Vagina (tissue), 2 donors: Measurements from ENCODE around the gene XAB2. TPM values are rescaled to one million over a fixed set of nuclear protein-coding genes. Genes with fewer than 3 reads are reported as not detected.

Experiments
- DNase-seq, 2 donors: peaks; one replicate each; pipeline ENCODE4 v3.0.0-alpha.2; 2017; ENCODE audit errors: extremely low spot score in 2 of 2
- H3K27ac ChIP-seq: fragments of 200-600 bp; sonication (generic); one replicate; pipeline ENCODE4 v1.5.1; 2019
- H3K27me3 ChIP-seq: fragments of 200-600 bp; sonication (generic); one replicate; pipeline ENCODE4 v1.5.1; 2019
- H3K36me3 ChIP-seq, 2 donors: fragments of 200-600 bp; sonication (generic); one replicate each; pipeline ENCODE4 v1.5.1; 2017 to 2019
- H3K4me1 ChIP-seq: fragments of 200-600 bp; sonication (generic); one replicate; pipeline ENCODE4 v1.5.1; 2019
- H3K4me3 ChIP-seq, 2 donors: fragments of 200-600 bp; sonication (generic); 1 replicate in 1 of 2; 2 replicates in 1 of 2; pipeline ENCODE4 v1.5.1; 2016 to 2019
- H3K9me3 ChIP-seq: fragments of 200-600 bp; sonication (generic); one replicate; pipeline ENCODE4 v1.5.1; 2019
- POLR2A ChIP-seq, 2 donors: fragments of 450-650 bp; IDR thresholded peaks; one replicate each; pipeline ENCODE4 v1.6.1; 2017; ENCODE audit warnings: antibody characterized with exemption in 2 of 2, mild to moderate bottlenecking in 2 of 2, moderate library complexity in 2 of 2
- POLR2AphosphoS5 ChIP-seq, 2 donors: sonication (generic); formaldehyde crosslinking; IDR thresholded peaks; one replicate each; pipeline ENCODE4 v1.9.0; 2017; ENCODE audit warnings: antibody characterized with exemption in 2 of 2, mild to moderate bottlenecking in 2 of 2, low read depth in 1 of 2; ENCODE audit not compliant: insufficient read depth in 1 of 2
- intact Hi-C: fragments of 100-400 bp; cut with DNase I; formaldehyde crosslinking; loops from one replicate; pipeline ENCODE4 v1.15.1; 2023
- total RNA-seq: library from RNA; depleted of rRNA; stranded (reverse); fragments of >200 nt; gene quantifications from one replicate; pipeline ENCODE4 v1.2.3, GENCODE V29; 2016
- TF ChIP-seq, protein P1 (sequence below), 3 experiments: fragments of 450-650 bp in 2 of 3; fragments of 200-600 bp in 1 of 3; sonication (generic) in 1 of 3; IDR thresholded peaks; one replicate each; pipeline ENCODE4 v1.5.1; 2017 to 2019; ENCODE audit warnings: antibody characterized with exemption in 3 of 3, mild to moderate bottlenecking in 2 of 3, moderate library complexity in 2 of 3

Gene XAB2
- total RNA-seq, 1 donor from 2014 or later = 44.0 TPM

DNA sequence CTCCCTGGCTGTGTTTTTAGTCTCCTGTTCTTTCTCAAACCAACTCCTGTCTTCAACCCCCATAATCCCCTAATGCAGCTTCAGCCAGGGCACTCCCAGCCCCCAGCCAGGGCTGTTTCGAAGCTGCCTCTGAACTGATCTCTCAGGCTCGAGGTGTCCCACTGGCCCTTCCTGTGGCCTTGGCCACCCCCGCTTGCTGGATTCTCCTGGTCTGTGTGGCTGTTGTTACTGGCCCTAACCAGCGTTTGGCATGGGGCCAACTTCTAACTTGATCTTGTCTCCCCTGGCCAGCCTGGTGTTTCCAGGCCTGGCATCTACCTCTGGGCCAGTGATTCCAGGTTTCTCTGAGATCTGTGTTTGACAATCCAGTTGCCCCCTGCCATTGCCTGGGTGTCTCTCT is 11.0 kb downstream of the XAB2 start:
- no peak for TF ChIP-seq POLR2A (IDR thresholded peaks at IDR 0.05)
- TF ChIP-seq, protein P1, sequence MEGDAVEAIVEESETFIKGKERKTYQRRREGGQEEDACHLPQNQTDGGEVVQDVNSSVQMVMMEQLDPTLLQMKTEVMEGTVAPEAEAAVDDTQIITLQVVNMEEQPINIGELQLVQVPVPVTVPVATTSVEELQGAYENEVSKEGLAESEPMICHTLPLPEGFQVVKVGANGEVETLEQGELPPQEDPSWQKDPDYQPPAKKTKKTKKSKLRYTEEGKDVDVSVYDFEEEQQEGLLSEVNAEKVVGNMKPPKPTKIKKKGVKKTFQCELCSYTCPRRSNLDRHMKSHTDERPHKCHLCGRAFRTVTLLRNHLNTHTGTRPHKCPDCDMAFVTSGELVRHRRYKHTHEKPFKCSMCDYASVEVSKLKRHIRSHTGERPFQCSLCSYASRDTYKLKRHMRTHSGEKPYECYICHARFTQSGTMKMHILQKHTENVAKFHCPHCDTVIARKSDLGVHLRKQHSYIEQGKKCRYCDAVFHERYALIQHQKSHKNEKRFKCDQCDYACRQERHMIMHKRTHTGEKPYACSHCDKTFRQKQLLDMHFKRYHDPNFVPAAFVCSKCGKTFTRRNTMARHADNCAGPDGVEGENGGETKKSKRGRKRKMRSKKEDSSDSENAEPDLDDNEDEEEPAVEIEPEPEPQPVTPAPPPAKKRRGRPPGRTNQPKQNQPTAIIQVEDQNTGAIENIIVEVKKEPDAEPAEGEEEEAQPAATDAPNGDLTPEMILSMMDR (IDR thresholded peaks at IDR 0.05) = no peak
- no peak for TF ChIP-seq POLR2AphosphoS5 (IDR thresholded peaks at IDR 0.05; ENCODE audit: insufficient read depth in 1 of 2, low read depth in 1 of 2)
- H3K4me3 ChIP-seq = no peak overlapping the region
- no peaks in the 10 kb centered on the region for H3K4me1 ChIP-seq
- H3K9me3 ChIP-seq = no peaks in the 10 kb centered on the region
- no peak for DNase-seq
- no peaks in the 10 kb centered on the region for H3K27me3 ChIP-seq
- H3K36me3 ChIP-seq = peaks cover 0 to 50% of the 10 kb centered on the region in 2 donors
- H3K27ac ChIP-seq = peak overlapping the region; percentile 39
- intact Hi-C loops = no loop called here

DNA sequence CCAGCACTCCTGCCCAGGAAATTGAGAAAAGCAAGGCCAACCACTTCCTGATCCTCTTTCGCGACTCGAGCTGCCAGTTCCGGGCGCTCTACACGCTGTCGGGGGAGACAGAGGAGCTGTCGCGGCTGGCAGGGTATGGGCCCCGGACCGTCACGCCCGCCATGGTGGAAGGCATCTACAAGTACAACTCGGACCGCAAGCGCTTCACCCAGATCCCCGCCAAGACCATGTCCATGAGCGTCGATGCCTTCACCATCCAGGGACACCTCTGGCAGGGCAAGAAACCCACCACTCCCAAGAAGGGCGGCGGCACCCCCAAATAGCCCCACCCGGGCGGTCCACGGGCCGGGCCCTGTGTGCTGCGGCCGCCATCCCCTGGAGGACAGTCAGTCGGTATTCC is 11.6 kb downstream of the XAB2 start:
- Histone ChIP-seq H3K27ac (no peak overlapping the region), H3K9me3 (no peaks in the 10 kb centered on the region), H3K27me3 (no peaks in the 10 kb centered on the region), H3K36me3 (peaks cover 0 to 44% of the 10 kb centered on the region in 2 donors), H3K4me1 (no peaks in the 10 kb centered on the region), H3K4me3 (no peak overlapping the region)
- no peak for TF ChIP-seq POLR2AphosphoS5 (IDR thresholded peaks at IDR 0.05; ENCODE audit: insufficient read depth in 1 of 2, low read depth in 1 of 2)
- TF ChIP-seq, protein P1 (IDR thresholded peaks at IDR 0.05) = no peak
- TF ChIP-seq POLR2A (IDR thresholded peaks at IDR 0.05) = no peak
- intact Hi-C loops = no loop called here
- no peak for DNase-seq

DNA sequence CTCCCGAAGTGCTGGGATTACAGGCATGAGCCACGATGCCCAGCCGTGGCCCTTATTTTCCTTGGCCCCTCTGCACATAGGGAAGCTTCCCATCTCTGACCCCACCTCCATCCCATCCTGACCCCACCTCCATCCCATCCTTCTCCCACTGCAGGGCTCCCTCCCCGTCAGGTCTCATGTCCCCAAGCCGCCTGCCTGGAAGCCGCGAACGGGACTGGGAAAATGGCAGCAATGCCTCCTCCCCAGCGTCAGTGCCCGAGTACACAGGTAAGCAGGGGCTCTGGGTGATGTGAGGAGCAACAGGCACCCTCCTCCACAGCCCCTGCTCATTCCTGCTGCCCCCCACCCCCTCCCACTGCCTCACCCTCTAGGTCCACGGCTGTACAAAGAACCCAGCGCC is 12.2 kb downstream of the XAB2 start:
- DNase-seq = no peak
- Histone ChIP-seq H3K4me3 (no peak overlapping the region), H3K9me3 (no peaks in the 10 kb centered on the region), H3K36me3 (peaks cover 0 to 39% of the 10 kb centered on the region in 2 donors), H3K4me1 (no peaks in the 10 kb centered on the region), H3K27me3 (no peaks in the 10 kb centered on the region), H3K27ac (no peak overlapping the region)
- TF ChIP-seq, protein P1 (IDR thresholded peaks at IDR 0.05) = no peak
- TF ChIP-seq POLR2AphosphoS5 (IDR thresholded peaks at IDR 0.05; ENCODE audit: insufficient read depth in 1 of 2, low read depth in 1 of 2) = no peak
- TF ChIP-seq POLR2A (IDR thresholded peaks at IDR 0.05) = no peak
- intact Hi-C loops = no loop called here

DNA sequence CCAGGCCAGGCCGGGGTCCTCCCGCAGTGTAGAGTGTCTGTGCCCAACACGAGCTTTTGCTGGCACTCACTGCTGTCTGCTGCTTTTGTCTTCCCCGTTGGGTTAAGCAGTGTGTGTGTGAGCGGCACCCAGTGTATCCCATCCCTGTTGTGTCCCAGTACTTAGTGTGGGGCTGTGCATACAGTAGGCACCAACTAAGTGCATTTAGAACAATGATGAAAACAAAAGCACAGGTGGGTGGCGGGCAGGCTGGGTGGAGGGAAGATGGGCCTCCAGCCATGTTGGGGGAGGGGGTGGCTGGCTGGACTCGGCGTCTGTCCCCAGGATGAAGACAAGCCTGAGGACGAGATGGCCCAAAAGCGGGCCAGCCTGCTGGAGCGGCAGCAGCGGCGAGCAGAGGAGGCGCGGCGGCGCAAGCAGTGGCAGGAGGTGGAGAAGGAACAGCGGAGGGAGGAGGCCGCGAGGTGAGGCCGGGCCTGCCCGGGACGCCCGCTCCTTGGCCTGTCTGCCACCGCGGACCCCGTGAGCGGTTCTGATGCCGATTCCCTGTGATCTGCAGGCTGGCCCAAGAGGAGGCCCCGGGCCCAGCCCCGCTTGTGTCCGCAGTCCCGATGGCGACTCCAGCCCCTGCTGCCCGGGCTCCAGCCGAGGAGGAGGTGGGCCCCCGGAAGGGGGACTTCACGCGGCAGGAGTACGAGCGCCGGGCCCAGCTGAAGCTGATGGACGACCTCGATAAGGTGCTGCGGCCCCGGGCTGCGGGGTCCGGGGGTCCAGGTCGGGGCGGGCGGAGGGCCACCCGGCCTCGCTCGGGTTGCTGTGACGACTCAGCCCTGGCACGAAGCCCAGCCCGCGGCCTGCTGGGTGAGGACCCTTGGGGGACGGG is 14.2 kb downstream of the XAB2 start:
- no peaks in the 10 kb centered on the region for H3K9me3 ChIP-seq
- intact Hi-C loops = no loop called here
- H3K27me3 ChIP-seq = no peaks in the 10 kb centered on the region
- no peaks in the 10 kb centered on the region for H3K4me1 ChIP-seq
- no peak overlapping the region for H3K27ac ChIP-seq
- no peak overlapping the region for H3K4me3 ChIP-seq
- peaks cover 0 to 18% of the 10 kb centered on the region in 2 donors for H3K36me3 ChIP-seq
- TF ChIP-seq, protein P1 (IDR thresholded peaks at IDR 0.05) = no peak
- no peak for TF ChIP-seq POLR2AphosphoS5 (IDR thresholded peaks at IDR 0.05; ENCODE audit: insufficient read depth in 1 of 2, low read depth in 1 of 2)
- TF ChIP-seq POLR2A (IDR thresholded peaks at IDR 0.05) = no peak
- DNase-seq = no peak
